SH-SY5Y (cell line): ENCODE results near the gene TPMT.

Experiments used
- GATA2 ChIP-seq: IDR thresholded peaks from 2 replicates; pipeline ENCODE4 v1.6.1; 2011; ENCODE audit warnings: mild to moderate bottlenecking, low read depth, low read length
- GATA3 ChIP-seq: IDR thresholded peaks from 2 replicates; pipeline ENCODE4 v1.6.1; 2011; ENCODE audit warnings: low read depth, mild to moderate bottlenecking, low read length, moderate library complexity

GRCh38 chr6:18147160-18147559, 7.7 kb downstream of the TPMT start:
- TF ChIP-seq GATA2 (no peak), GATA3 (no peak)
